ENCODE data around the gene HNF1A.
"Not testable (repeated sequence)": the region's sequence is repeated elsewhere in the genome, so short reads cannot be mapped to it uniquely, and the experiment has no call there.

Gene HNF1A

GRCh38 chr12:121043067-121043466 lies 64.7 kb downstream of the HNF1A start:
- DNase-seq (ENCODE audit: low spot score) (no peak), FAIRE-seq (no peak)

DNA sequence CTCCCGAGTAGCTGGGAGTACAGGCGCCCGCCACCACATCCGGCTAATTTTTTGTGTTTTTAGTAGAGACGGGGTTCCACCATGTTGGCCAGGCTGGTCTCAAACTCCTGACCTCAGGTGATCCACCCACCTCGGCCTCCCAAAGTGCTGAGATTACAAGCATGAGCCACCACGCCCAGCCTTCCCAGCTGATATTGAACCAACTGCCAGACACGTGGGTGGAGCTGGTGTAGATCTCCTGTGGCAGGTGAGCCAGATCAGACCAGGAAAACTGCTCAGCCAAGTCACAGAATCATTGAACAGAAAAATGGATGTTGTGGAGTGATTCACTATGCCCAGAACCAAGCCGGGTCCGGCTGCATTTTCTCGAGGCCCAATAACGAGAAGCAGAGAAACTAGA lies 69.1 kb downstream of the HNF1A start:
- DNase-seq (ENCODE audit: low spot score); FAIRE-seq: not testable (repeated sequence)

DNA sequence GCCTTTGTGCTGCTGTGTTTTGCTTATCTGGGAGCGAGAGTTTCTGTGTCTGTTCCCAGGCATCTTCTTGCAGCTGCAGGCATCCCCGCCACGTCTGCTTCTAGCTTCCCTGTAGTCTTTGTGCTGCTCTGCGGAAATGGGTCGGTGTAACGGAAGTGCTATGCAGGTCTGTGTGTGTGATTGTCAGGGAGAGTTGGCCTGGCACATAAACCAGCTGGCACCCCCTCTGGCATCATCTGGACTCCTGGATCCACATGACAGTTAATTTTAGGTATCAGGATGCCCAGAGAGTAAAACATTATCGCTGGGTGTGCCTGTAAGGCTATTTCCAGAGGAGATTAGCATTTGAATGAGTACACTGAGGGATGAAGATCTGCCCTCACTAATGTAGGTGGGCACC lies 70.1 kb downstream of the HNF1A start:
- DNase-seq (ENCODE audit: low spot score) = no peak
- no peak for FAIRE-seq

- FAIRE-seq = no peak
- DNase-seq (ENCODE audit: low spot score) = no peak
These were observed 72.4 kb downstream of the HNF1A start for GRCh38 chr12:121050725-121051124.
